GM21576 (cell line): ENCODE data around the gene CAMKK1.
"Not testable (repeated sequence)": the region's sequence is repeated elsewhere in the genome, so short reads cannot be mapped to it uniquely, and the experiment has no call there.

Experiments used
- ATAC-seq: cut with Tn5 transposase; IDR thresholded peaks from one replicate; pipeline ENCODE4 v1.9.1; 2021; ENCODE audit warnings: mild to moderate bottlenecking, moderate library complexity; ENCODE audit not compliant: unreplicated experiment

CAMKK1 gene

GRCh38 chr17:3848229-3848835 is 44.5 kb downstream of the CAMKK1 start:
- no peak for ATAC-seq

- ATAC-seq = no peak
Observed at GRCh38 chr17:3847165-3847670, 45.6 kb downstream of the CAMKK1 start.

GRCh38 chr17:3846437-3847164 is 46.3 kb downstream of the CAMKK1 start:
- no peak for ATAC-seq

- peak; percentile 84 for ATAC-seq
Observed at GRCh38 chr17:3845621-3846436, 47.0 kb downstream of the CAMKK1 start, which contains the start of gene NCBP3. Gene NCBP3 (minus strand): TSS chr17:3846246. CDS start chr17:3846223, 23 bp downstream.

GRCh38 chr17:3845291-3845620 is 47.6 kb downstream of the CAMKK1 start:
- ATAC-seq = peak; percentile 30

GRCh38 chr17:3844556-3844955 is 48.3 kb downstream of the CAMKK1 start:
- not testable (repeated sequence) for ATAC-seq

- ATAC-seq = no peak
Observed at GRCh38 chr17:3843935-3844516, 48.8 kb downstream of the CAMKK1 start.

GRCh38 chr17:3838206-3838605 is 54.6 kb downstream of the CAMKK1 start:
- no peak for ATAC-seq

GRCh38 chr17:3836551-3836950 is 56.3 kb downstream of the CAMKK1 start:
- ATAC-seq = no peak

GRCh38 chr17:3835410-3836229 is 57.2 kb downstream of the CAMKK1 start:
- no peak for ATAC-seq

- no peak for ATAC-seq
Observed at GRCh38 chr17:3834811-3835210, 58.0 kb downstream of the CAMKK1 start.

- no peak for ATAC-seq
Observed at GRCh38 chr17:3828852-3829232, 64.0 kb downstream of the CAMKK1 start.

- no peak for ATAC-seq
Observed at GRCh38 chr17:3828151-3828851, 64.6 kb downstream of the CAMKK1 start.

GRCh38 chr17:3827124-3827773 is 65.6 kb downstream of the CAMKK1 start:
- ATAC-seq = no peak

- ATAC-seq = no peak
Observed at GRCh38 chr17:3826191-3826590, 66.7 kb downstream of the CAMKK1 start.

GRCh38 chr17:3821101-3821500 is 71.8 kb downstream of the CAMKK1 start:
- ATAC-seq = no peak

- no peak for ATAC-seq
Observed at GRCh38 chr17:3818786-3819185, 74.1 kb downstream of the CAMKK1 start.

- no peak for ATAC-seq
Observed at GRCh38 chr17:3817851-3818605, 74.8 kb downstream of the CAMKK1 start.

- ATAC-seq = no peak
Observed at GRCh38 chr17:3815925-3816324, 76.9 kb downstream of the CAMKK1 start.
